ENCODE results near the gene CEACAM19.
"Not testable (repeated sequence)": the region's sequence is repeated elsewhere in the genome, so short reads cannot be mapped to it uniquely, and the experiment has no call there.

CEACAM19 gene

GRCh38 chr19:44673510-44673909 is 2.2 kb downstream of the CEACAM19 start:
- no peak for DNase-seq (ENCODE audit: low read depth in 2 of 2, low spot score in 1 of 2)

DNA sequence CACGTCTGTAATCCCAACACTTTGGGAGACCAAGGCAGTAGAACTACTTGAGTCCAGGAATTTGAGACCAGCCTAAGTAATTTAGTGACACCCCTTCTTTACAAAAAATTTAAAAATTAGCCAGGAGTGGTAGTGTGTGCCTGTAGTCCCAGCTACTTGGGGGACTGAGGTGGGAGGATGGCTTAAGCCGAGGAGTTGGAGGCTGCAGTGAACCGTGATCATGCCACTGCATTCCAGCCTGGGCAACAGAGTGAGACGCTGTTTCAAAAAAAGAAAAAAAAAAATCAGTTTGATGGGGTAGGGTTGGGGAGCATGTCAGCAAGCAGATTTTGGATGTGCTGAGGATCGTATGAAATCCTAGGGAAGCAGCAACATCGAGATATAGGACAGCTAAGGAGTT is 4.2 kb downstream of the CEACAM19 start:
- no peak for DNase-seq (ENCODE audit: low read depth in 2 of 2, low spot score in 1 of 2)

GRCh38 chr19:44677019-44677811 is 5.9 kb downstream of the CEACAM19 start:
- no peak for DNase-seq (ENCODE audit: low read depth in 2 of 2, low spot score in 1 of 2)

GRCh38 chr19:44680536-44680935 is 9.3 kb downstream of the CEACAM19 start:
- DNase-seq (ENCODE audit: low read depth in 2 of 2, low spot score in 1 of 2) = no peak

GRCh38 chr19:44681992-44682790 is 10.9 kb downstream of the CEACAM19 start:
- DNase-seq (ENCODE audit: low read depth in 2 of 2, low spot score in 1 of 2) = no peak

- DNase-seq (ENCODE audit: low read depth in 2 of 2, low spot score in 1 of 2) = no peak
Measured at GRCh38 chr19:44682807-44683206, 11.5 kb downstream of the CEACAM19 start.

- DNase-seq (ENCODE audit: low read depth in 2 of 2, low spot score in 1 of 2) = no peak
Measured at GRCh38 chr19:44683434-44684210, 12.3 kb downstream of the CEACAM19 start.

GRCh38 chr19:44684396-44684795 is 13.1 kb downstream of the CEACAM19 start:
- DNase-seq (ENCODE audit: low read depth in 2 of 2, low spot score in 1 of 2) = not testable (repeated sequence)

DNA sequence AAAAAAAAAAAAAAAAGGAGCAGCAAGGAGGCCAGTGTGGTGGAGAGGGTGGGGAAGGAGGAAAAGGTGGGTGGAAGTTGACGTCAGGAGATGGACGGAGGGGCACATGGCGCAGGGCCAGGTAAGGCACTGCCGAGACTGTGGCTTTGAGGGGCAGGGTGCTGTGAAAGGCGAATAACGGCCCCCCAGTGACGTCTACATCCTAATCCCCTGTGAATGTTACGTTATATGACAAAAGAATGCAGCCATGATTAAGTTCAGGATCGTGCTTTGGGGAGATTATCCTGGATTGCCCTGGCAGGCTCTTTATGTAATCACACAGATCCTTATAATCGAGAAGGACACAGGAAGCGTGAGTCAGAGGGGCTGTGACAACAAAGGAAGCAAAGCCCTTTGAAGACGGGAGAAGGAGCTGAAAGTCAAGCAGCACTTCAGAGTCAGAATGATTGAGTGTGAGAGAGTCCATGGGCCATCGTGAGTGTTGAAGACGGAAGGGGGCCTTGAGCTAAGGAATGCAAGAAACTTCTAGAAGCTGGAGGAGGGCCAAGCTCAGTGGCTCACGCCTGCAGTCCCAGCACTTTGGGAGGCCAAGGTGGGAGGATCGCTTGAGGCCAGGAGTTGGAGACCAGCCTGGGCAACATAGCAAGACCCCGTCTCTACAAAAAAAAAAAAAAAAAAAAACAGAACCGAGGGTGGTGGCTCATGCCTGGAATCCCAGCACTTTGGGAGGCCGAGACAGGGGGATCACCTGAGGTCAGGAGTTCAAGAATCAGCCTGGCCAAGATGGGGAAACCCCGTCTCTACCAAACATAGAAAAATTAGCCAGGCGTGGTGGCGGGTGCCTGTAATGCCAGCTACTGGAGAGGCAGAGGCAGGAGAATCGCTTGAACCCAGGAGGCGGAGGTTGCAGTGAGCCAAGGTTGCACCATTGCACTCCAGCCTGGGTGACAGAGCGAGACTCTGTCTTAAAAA is 13.9 kb downstream of the CEACAM19 start:
- DNase-seq (ENCODE audit: low read depth in 2 of 2, low spot score in 1 of 2) = no peak

DNA sequence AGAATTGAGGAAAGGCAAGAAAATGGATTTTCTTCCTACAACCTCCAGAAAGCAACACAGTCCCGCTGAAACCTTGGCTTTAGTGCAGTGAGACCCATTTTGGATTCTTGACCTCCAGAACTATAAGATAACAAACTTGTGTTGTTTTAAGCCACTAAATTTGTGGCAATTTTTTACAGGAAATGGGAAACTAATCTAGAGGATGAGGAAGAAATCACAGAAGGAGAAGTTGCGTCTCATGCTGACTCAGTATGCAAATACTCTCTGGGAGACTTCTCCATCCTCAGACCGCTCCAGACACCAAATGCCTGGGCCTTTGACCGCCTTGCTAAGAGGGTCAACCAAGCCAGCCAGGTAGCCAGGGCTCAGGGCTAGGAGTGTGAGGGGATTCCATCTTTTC is 14.6 kb downstream of the CEACAM19 start:
- DNase-seq (ENCODE audit: low read depth in 2 of 2, low spot score in 1 of 2) = no peak

- no peak for DNase-seq (ENCODE audit: low read depth in 2 of 2, low spot score in 1 of 2)
Measured at GRCh38 chr19:44686896-44687295, 15.6 kb downstream of the CEACAM19 start.

DNA sequence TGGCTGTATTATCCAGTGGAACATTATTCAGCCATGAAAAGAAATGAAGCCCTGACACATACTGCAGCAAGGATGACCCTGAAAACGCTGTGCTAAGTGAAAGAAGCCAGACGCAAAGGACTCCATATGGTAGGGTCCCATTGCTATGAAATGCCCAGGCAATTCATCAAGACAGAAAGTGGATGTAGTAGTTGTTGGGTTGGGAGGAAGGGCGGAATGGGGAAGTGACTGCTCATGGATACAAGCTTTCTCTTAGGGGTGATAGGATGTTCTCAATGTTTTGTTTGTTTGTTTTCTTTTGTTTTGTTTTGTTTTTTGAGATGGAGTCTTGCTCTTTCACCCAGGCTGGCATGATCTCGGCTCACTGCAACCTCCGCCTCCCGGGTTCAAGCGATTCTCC is 16.6 kb downstream of the CEACAM19 start:
- DNase-seq (ENCODE audit: low read depth in 2 of 2, low spot score in 1 of 2) = no peak

GRCh38 chr19:44689290-44690130 is 18.2 kb downstream of the CEACAM19 start:
- DNase-seq (ENCODE audit: low read depth in 2 of 2, low spot score in 1 of 2) = peak; percentile 61 to 70

GRCh38 chr19:44690131-44690440 is 18.8 kb downstream of the CEACAM19 start:
- DNase-seq (ENCODE audit: low read depth in 2 of 2, low spot score in 1 of 2) = no peak

GRCh38 chr19:44692379-44692721 is 21.1 kb downstream of the CEACAM19 start:
- DNase-seq (ENCODE audit: low read depth in 2 of 2, low spot score in 1 of 2) = no peak

DNA sequence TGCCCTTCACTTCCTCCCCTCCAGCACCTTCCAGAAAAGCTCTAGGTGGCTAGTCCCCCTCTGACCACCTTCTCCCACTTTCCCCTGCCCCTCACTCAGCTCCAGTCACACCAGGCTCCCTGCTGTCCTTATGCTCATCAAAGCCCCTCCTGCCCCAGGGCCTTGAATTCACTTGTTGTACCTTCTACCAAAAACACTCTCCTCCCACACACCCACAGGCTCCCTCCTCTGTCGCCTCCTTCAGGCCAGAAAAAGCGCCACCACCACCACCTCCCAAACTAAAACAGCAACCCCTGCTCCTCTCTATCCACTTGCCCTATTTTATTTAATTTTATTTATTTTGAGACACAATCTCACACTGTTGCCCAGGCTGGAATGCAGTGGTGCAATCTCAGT is 22.9 kb downstream of the CEACAM19 start:
- no peak for DNase-seq (ENCODE audit: low read depth in 2 of 2, low spot score in 1 of 2)

DNA sequence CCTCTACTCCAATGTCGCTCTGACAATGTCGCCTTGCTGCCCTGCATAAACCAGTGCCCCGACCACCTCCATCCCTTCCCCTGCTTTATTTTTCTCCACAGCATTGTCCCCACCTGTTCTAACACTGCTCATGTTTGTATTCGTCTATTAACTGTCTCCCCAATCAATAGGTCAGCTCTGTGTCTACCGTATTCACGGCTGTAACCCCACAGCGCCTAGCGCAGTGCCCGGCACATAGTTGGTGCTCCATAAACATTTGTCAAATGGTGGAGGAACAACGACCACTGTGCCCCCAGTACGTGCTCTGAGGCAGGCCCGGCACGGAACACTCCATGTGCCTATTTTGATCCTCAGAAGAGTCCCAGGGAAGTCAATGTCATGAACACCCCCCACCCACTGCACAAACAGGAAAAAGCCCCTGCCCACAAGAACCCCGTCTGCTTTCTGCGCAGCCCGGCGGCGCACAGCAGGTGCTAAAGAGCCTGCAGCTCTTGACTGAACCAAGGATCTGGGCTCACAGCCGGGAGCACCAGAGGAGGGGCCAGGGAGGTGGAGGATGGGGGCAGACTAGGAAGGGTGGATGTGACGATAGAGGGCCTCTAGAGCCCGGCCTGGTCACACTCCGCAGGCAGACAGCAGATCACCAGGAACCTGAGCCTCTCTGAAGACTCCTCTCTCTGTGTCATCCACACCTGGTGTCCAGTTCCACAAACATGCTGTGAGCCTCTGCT is 25.8 kb downstream of the CEACAM19 start:
- no peak for DNase-seq (ENCODE audit: low read depth in 2 of 2, low spot score in 1 of 2)

GRCh38 chr19:44697670-44698034 is 26.4 kb downstream of the CEACAM19 start:
- DNase-seq (ENCODE audit: low read depth in 2 of 2, low spot score in 1 of 2) = no peak

DNA sequence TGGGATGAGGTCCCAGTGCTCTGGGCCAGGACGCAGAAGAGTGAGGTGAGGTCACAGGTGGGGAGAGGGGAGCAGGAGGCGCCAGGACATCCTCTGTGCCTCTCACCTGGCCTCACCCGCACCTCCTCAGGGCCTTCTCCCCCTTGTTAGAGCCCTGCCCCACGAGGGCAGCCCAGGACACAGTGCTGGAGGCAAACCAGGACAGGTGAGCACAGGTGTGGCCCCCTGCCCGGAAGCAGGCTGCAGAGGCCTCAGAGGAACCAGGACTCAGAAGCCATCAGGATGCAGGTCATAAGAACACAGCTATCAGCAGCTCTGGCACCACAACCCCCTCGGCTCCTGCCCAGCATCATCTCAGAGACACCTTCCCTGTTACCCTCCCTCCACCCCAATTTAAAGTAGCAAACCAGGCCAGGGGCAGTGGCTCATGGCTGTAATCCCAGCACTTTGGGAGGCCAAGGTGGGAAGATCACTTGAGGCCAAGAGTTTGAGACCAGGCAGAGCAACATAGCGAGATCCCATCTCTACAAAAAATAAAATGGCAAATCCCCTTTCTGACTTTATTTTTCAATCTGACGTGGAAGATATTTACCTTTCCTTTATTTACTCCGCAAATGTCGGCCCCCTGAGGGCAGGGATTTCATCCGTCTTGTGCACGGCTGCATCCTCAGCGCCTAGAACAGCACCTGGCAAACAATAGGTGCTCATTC is 27.4 kb downstream of the CEACAM19 start, which contains the start of gene CEACAM16:
CEACAM16 (plus strand) TSS at position 660 of the 710 bp plus-strand sequence. CDS start 2,306 bp downstream, outside the sequence.
- no peak for DNase-seq (ENCODE audit: low read depth in 2 of 2, low spot score in 1 of 2)

Measured in stimulated activated CD8-positive, alpha-beta memory T cell treated with anti-CD3 and anti-CD28 coated beads, Interleukin-4, amount 100 ng/mL, for 4 hours (primary cell).